ENCODE results near the gene EAPP. TPM values are rescaled to one million over a fixed set of nuclear protein-coding genes. Genes with fewer than 3 reads are reported as not detected.

The EAPP gene
- total and polyA plus RNA-seq, 2 of the 13 experiments (the other 11 are each of a cell fraction or from before 2014, with no cell fraction given): 68.7 to 110 TPM

GRCh38 chr14:34507459-34507858 lies 32.0 kb downstream of the EAPP start:
- intact Hi-C loops (cut with micrococcal nuclease; ENCODE audit: unreplicated experiment) (loop anchor here (5.0 kb wide), 1 partner anchor 2000 kb away; no protein-coding TSS in a partner anchor), in situ Hi-C loops (cut with HindIII; ENCODE audit: extremely low pct_ligation_motif_present, low pct_unique_long_range_greater_than_20kb) (no loop called here)
- Histone ChIP-seq H3K4me1 (ENCODE audit: insufficient read depth, low read length) (peaks cover 28% of the 10 kb centered on the region), H3K4me2 (ENCODE audit: low read depth, low read length) (0 out of 2 replicates have a peak overlapping the region, but pooled peaks have one; percentile 22), H3K9ac (ENCODE audit: insufficient read depth, low read depth, low read length) (no peak overlapping the region), H4K20me1 (ENCODE audit: insufficient read depth, low read length) (no peaks in the 10 kb centered on the region), H3K79me2 (ENCODE audit: insufficient read depth, low read length) (no peaks in the 10 kb centered on the region), H3K9me3 (ENCODE audit: low read length) (no peaks in the 10 kb centered on the region), H3K27ac (ENCODE audit: extremely low read length, insufficient read depth, low read length) (no peak overlapping the region), H3K36me3 (replicated peaks in 1 of 2; ENCODE audit: control insufficient read depth in 1 of 2, insufficient read depth in 2 of 2, low read length in 2 of 2) (no peaks in the 10 kb centered on the region), H2AFZ (ENCODE audit: low read length) (no peak overlapping the region), H3K27me3 (ENCODE audit: control insufficient read depth in 1 of 2, insufficient read depth in 2 of 2, low read length in 2 of 2) (no peaks in the 10 kb centered on the region), H3K4me3 (replicated peaks in 1 of 3; ENCODE audit: insufficient read depth in 1 of 3, low read depth in 2 of 3, low read length in 3 of 3) (no peak overlapping the region)
- ATAC-seq (peak; percentile 65), DNase-seq (ENCODE audit: low spot score) (peak; percentile 65), FAIRE-seq (no peak)
- no TSS peak for BruUV-seq (replicated peaks)
- 24% methylated on average over 9 of the region's 9 CpGs for WGBS (ENCODE audit: low lambda C conversion rate)
- ChIA-PET CTCF (ENCODE audit: low intra/inter-chr PET ratio, low total read pairs) (no interaction called here), POLR2A (interaction anchor here (0.6 kb wide), 1 partner anchor 289 kb away, joined by 3 read pairs; no protein-coding TSS in a partner anchor)
- TF ChIP-seq ELF3 (CRISPR knock-in tag; IDR thresholded peaks at IDR 0.05) (peak; percentile 56; the same call in 1 of the 2 replicates), HNRNPLL (IDR thresholded peaks at IDR 0.05; ENCODE audit: low read depth, low read length, poor library complexity, severe bottlenecking) (no peak), YY1 (IDR thresholded peaks at IDR 0.05; ENCODE audit: insufficient read depth, insufficient replicate concordance, low read depth, low read length) (no peak), ZFY (CRISPR knock-in tag; IDR thresholded peaks at IDR 0.05) (no peak), ZNF383 (CRISPR knock-in tag; IDR thresholded peaks at IDR 0.05; ENCODE audit: borderline replicate concordance) (no peak), ZNF292 (CRISPR knock-in tag; IDR thresholded peaks at IDR 0.05; ENCODE audit: borderline replicate concordance, low read depth) (0 out of 2 replicates have a peak, but pooled peaks have one; percentile 19), ARID4A (CRISPR knock-in tag; IDR thresholded peaks at IDR 0.05; ENCODE audit: borderline replicate concordance) (no peak), ZNF878 (CRISPR knock-in tag; IDR thresholded peaks at IDR 0.05) (0 out of 2 replicates have a peak, but pooled peaks have one; percentile 25), ZNF747 (CRISPR knock-in tag; IDR thresholded peaks at IDR 0.05; ENCODE audit: borderline replicate concordance) (no peak), ZNF282 (IDR thresholded peaks at IDR 0.05; ENCODE audit: partially characterized antibody) (no peak), IRF1 (CRISPR knock-in tag; IDR thresholded peaks at IDR 0.05; ENCODE audit: low read depth) (no peak), EEA1 (CRISPR knock-in tag; IDR thresholded peaks at IDR 0.05; ENCODE audit: borderline replicate concordance) (no peak), KMT2B (CRISPR knock-in tag; IDR thresholded peaks at IDR 0.05) (no peak), HOXA9 (CRISPR knock-in tag; IDR thresholded peaks at IDR 0.05; ENCODE audit: borderline replicate concordance) (no peak), DMAP1 (CRISPR knock-in tag; IDR thresholded peaks at IDR 0.05) (no peak), MLXIP (CRISPR knock-in tag; IDR thresholded peaks at IDR 0.05; ENCODE audit: borderline replicate concordance) (no peak), ZNF616 (CRISPR knock-in tag; IDR thresholded peaks at IDR 0.05; ENCODE audit: low read depth) (no peak)
